Astrocyte of the spinal cord (primary cell): ENCODE measurements around the gene PPP1R9B.

ENCODE experiments used
- DNase-seq: peaks from one replicate; pipeline ENCODE4 v3.0.0; 2011; ENCODE audit warnings: low read depth, low spot score
- H3K4me3 ChIP-seq: 2 replicates; pipeline ENCODE4 v1.5.1; 2011; ENCODE audit warnings: low read depth, mild to moderate bottlenecking, low read length, moderate library complexity
- in situ Hi-C: cut with HindIII; loops from 2 replicates; pipeline ENCODE4 v1.10.0; 2017; ENCODE audit warnings: low sequenced_read_pairs
- TF ChIP-seq, protein P1 (sequence below): IDR thresholded peaks from 2 replicates; pipeline ENCODE4 v1.5.1; 2012; ENCODE audit warnings: low read depth, mild to moderate bottlenecking, low read length, inconsistent platforms

Gene PPP1R9B

DNA sequence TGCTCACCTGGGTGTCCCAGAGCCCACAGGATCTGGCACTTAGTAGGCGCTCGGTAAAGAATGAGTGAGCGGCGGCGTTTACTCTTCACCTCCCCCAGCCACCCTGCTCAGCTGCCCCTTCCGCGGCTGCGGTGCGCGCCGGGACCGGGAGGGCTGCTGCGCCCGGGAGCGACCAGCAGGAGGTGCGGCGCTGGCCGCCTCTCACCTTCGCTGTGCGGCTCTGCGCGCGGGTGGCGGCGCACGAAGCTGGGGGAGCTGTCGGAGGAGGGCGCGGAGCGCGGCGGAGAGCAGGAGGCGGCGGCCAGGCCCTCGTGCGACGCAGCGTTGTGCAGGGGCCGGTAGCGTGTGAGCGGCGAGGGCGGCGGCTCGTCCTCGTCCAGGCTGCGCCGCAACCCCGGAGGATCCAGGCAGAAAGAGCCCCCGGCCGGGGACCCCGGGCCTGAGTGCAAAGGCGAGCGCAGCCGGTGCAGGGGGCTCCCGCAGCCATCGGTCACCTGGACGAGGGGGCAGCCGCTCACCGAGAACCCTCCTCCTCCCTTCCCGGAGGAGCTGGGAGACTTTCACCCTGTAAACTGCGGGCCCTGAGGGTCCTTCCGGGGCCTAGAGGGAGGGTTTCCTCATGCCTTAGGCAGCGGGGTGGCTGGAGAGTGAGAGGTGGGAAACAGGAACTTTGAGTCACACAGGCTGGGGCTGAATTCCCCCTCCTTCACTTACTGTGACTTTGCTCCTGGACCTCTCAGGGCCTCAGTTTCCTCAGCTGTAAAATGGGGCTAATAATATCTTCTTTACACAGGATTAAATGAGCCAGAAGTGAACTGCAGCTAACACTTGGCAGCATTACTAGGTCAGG, 33.0 kb downstream of the PPP1R9B start:
- in situ Hi-C loops: no loop called here
- no peak overlapping the region for H3K4me3 ChIP-seq
- TF ChIP-seq, protein P1, sequence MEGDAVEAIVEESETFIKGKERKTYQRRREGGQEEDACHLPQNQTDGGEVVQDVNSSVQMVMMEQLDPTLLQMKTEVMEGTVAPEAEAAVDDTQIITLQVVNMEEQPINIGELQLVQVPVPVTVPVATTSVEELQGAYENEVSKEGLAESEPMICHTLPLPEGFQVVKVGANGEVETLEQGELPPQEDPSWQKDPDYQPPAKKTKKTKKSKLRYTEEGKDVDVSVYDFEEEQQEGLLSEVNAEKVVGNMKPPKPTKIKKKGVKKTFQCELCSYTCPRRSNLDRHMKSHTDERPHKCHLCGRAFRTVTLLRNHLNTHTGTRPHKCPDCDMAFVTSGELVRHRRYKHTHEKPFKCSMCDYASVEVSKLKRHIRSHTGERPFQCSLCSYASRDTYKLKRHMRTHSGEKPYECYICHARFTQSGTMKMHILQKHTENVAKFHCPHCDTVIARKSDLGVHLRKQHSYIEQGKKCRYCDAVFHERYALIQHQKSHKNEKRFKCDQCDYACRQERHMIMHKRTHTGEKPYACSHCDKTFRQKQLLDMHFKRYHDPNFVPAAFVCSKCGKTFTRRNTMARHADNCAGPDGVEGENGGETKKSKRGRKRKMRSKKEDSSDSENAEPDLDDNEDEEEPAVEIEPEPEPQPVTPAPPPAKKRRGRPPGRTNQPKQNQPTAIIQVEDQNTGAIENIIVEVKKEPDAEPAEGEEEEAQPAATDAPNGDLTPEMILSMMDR: peak; percentile 54
- peak; percentile 47 for DNase-seq

DNA sequence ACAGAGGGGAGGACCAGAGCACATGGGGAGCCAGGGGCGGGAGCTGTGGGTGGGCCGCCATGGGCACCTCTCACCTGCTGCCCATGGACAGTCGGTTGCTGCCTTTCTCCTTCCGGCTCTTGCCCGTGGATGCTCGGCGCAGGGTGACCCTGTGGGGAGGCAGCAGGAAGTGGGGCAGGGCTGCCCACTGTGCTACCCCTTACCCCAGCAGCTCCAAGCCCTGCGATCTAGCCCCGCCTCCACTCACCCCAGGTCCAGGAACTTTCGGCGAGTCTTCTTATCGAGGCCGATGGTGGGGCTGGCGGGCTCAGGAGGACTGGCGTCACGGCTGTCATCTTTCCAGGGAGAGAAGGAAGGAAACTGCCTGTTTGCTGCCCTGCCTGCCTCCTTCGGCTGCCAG, 34.7 kb downstream of the PPP1R9B start:
- H3K4me3 ChIP-seq: no peak overlapping the region
- in situ Hi-C loops: no loop called here
- TF ChIP-seq, protein P1: no peak
- DNase-seq: no peak

DNA sequence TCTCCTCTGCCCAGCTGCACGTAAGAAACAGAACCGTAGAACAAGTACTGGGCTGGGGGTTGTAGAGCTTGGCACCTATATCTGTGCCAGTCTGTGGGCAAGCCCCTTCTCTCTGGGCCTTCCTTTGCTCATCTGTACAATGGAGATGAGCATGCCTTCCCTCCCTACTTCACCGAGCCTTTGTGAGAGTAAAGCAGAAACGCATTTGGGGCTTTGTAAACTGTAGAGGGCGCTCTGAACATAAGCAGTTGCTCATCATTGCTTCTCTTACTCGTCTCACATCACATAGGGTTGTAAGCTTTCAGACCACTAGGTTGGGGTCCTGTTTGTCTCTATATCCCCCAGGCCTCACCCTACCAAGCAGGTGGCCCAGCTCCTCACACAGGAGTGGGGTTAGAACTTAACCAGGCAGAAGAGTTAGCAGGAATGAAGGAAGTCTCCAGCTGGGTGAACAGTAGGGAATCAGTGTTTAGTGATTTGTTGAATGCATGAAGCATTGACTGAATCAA, 35.6 kb downstream of the PPP1R9B start:
- in situ Hi-C loops: no loop called here
- TF ChIP-seq, protein P1: peak; percentile 79
- peak; percentile 70 for DNase-seq
- H3K4me3 ChIP-seq: no peak overlapping the region

DNA sequence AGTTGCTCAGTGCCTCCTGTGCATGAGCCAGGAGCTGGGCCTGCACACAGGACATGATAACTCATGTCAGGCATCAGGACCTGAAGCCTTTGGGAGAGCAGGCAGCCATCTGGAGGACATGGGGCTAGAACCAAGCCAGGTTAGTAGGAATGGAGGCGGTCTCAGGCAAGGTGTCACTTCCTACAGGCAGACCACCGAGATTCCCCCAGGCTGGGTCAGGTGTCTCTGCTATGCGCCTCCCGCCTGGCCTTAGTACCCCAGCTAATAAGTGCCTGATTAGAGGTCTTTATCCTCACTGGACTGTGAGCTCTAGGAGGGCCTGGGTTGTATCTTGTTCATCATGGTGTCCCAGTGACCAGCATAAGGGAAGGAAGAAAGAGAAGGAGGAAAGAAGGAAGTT, 36.1 kb downstream of the PPP1R9B start:
- in situ Hi-C loops: no loop called here
- TF ChIP-seq, protein P1: no peak
- DNase-seq: no peak
- no peak overlapping the region for H3K4me3 ChIP-seq

DNA sequence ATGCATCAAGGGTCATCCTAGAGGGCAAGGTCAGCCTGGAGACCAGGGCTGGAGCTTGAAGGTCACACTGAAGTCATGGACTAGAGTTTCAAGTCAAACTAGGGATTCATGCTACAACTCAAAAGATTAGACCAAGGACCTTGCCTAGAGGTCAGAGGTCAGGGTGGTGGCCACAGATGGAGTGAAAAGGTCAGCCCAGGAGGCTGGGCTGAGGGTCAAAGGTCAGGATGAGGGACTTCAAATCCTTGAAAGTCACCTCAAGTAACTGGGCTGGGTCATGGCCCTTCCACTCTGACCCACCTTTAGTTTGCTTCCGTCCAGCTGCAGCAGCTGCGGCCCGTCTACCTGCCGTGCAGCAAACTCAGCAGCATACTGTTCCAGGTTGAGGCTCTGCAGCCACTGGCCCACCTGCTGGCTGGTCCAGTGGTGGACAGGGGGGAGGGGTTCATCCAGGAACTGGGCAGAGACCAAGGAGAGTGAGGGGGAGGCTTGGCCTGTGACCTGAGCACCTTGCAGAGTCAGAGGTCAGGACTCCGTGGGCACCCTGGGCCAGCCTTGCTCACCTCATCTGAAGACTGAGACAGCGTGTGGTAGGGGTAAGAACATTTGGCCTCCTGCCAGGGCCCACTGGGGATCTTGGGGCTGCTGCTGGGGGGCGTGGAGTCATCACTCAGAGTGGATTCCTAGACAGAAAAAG, 36.7 kb downstream of the PPP1R9B start:
- DNase-seq: no peak
- in situ Hi-C loops: no loop called here
- H3K4me3 ChIP-seq: no peak overlapping the region
- TF ChIP-seq, protein P1: no peak

DNA sequence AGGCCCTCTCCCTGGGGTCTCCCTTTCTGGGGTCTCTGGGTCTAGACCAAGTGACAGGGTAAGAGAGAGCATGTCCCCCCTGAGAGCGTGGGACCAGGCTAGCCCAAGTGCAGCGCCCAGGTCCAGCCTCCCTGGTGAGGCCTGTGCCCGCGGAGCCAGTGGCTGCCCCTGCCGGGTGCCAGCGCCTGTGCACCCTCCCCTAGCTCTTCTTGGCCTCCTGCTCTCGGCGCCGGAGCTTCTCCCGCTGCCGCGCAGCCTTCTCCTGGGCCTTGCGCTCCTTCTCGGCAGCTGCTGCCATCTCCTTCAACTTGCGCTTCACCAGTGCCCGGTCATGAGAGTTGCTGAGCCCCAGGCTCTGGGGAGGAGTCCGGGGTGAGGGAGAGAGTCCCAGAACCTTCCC, 37.8 kb downstream of the PPP1R9B start:
- no peak for DNase-seq
- no peak overlapping the region for H3K4me3 ChIP-seq
- TF ChIP-seq, protein P1: no peak
- in situ Hi-C loops: no loop called here
